Gastroesophageal sphincter (tissue), 3 donors: ENCODE measurements around the gene TAS1R3.

Experiments
- CTCF ChIP-seq, 4 experiments: fragments of 200-600 bp in 2 of 4; fragments of 450-650 bp in 2 of 4; sonication (generic) in 1 of 4; IDR thresholded peaks; one replicate each; pipeline ENCODE4 v1.5.1; 2017 to 2019; ENCODE audit warnings: antibody characterized with exemption in 4 of 4, mild to moderate bottlenecking in 2 of 4, moderate library complexity in 2 of 4
- POLR2A ChIP-seq, 2 donors: fragments of 450-650 bp; IDR thresholded peaks; one replicate each; pipeline ENCODE4 v1.6.1; 2017; ENCODE audit warnings: antibody characterized with exemption in 2 of 2, mild to moderate bottlenecking in 2 of 2, moderate library complexity in 1 of 2

- TF ChIP-seq CTCF (IDR thresholded peaks at IDR 0.05) (no peak), POLR2A (IDR thresholded peaks at IDR 0.05) (no peak)
These were observed 28.1 kb upstream of the TAS1R3 start for GRCh38 chr1:1302951-1303509.
